Adrenal gland (tissue), 5 donors: ENCODE results near the gene PLEK2.

Experiments
- CTCF ChIP-seq, 6 experiments: fragments of 450-650 bp in 4 of 6; fragments of 200-600 bp in 2 of 6; sonication (generic) in 1 of 6; IDR thresholded peaks; 1 replicate in 5 of 6; 2 replicates in 1 of 6; pipeline versions ENCODE4 v1.5.1 to v1.8.0; 2016 to 2021; ENCODE audit warnings: antibody characterized with exemption in 6 of 6, mild to moderate bottlenecking in 2 of 6, moderate library complexity in 1 of 6
- POLR2A ChIP-seq, 2 donors: fragments of 450-650 bp; IDR thresholded peaks; one replicate each; pipeline ENCODE4 v1.6.1; 2017; ENCODE audit warnings: antibody characterized with exemption in 2 of 2, mild to moderate bottlenecking in 2 of 2, moderate library complexity in 1 of 2
- donor health status: DM: no; HTN: no; CAD: no.

GRCh38 chr14:67405771-67406170, 6.2 kb downstream of the PLEK2 start:
- TF ChIP-seq CTCF (IDR thresholded peaks at IDR 0.05): no peak
- TF ChIP-seq POLR2A (IDR thresholded peaks at IDR 0.05): no peak
